ENCODE measurements around the gene PTPRN2. TPM values are rescaled to one million over a fixed set of nuclear protein-coding genes. Genes with fewer than 3 reads are reported as not detected.
"Not testable (repeated sequence)": the region's sequence is repeated elsewhere in the genome, so short reads cannot be mapped to it uniquely, and the experiment has no call there.

PTPRN2 gene
- total and polyA plus RNA-seq, 7 donors: 0.47 to 0.82 (median 0.51) TPM

- 85 to 88% (median 87%) methylated on average over 16 of the region's 16 CpGs for WGBS, 3 donors
- H3K4me1 ChIP-seq: no peaks in the 10 kb centered on the region
- DNase-seq (no peak), ATAC-seq (no peak)
- intact Hi-C loops (cut with DNase I): no loop called here
- H3K9me3 ChIP-seq: no peaks in the 10 kb centered on the region
- no peak for TF ChIP-seq CTCF (IDR thresholded peaks at IDR 0.05)
- H3K27ac ChIP-seq: no peak overlapping the region
- no peak overlapping the region for H3K4me3 ChIP-seq
- no peaks in the 10 kb centered on the region for H3K27me3 ChIP-seq (ENCODE audit: insufficient read depth in 3 of 3, low read length in 2 of 3)
- no peaks in the 10 kb centered on the region for H3K36me3 ChIP-seq (ENCODE audit: insufficient read depth in 1 of 2, low read depth in 1 of 2)
These were observed 291.4 kb downstream of the PTPRN2 start for GRCh38 chr7:158295966-158296797.

- 92 to 94% (median 93%) methylated on average over 27 to 29 of the region's 29 CpGs for WGBS, 3 donors
- DNase-seq, ATAC-seq: not testable (repeated sequence)
These were observed 293.0 kb downstream of the PTPRN2 start for GRCh38 chr7:158294468-158295215.

DNA sequence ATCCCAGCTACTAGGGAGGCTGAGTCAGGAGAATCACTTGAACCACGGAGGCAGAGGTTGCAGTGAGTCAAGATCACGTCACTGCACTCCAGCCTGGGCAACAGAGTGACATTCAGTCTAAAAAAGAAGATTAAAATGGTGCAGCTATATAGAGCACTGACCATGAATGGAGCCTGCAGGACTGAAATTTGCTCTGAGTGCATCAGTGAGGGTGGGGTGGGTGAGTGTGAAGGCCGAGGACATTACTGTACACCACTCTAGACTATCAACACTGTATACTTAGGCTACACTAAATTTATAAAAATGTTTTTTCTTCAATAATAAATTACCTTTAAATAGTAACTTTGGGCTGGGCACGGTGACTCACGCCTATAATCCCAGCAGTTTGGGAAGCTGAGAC, 294.7 kb downstream of the PTPRN2 start:
- TF ChIP-seq CTCF (IDR thresholded peaks at IDR 0.05): no peak
- Histone ChIP-seq H3K27me3 (ENCODE audit: insufficient read depth in 3 of 3, low read length in 2 of 3) (no peaks in the 10 kb centered on the region), H3K4me1 (no peaks in the 10 kb centered on the region), H3K4me3 (no peak overlapping the region), H3K27ac (no peak overlapping the region), H3K36me3 (ENCODE audit: insufficient read depth in 1 of 2, low read depth in 1 of 2) (no peaks in the 10 kb centered on the region), H3K9me3 (peaks cover 18% of the 10 kb centered on the region)
- 81 to 84% (median 82%) methylated on average over 5 of the region's 5 CpGs for WGBS, 3 donors
- intact Hi-C loops (cut with DNase I): no loop called here
- no peak for DNase-seq
- ATAC-seq: no peak

More at GRCh38 chr7:158294468-158295215, 293.0 kb downstream of the PTPRN2 start:
- H3K9me3 ChIP-seq; H3K4me1 ChIP-seq; H3K27ac ChIP-seq; H3K36me3 ChIP-seq (ENCODE audit: insufficient read depth in 1 of 2, low read depth in 1 of 2); H3K4me3 ChIP-seq; H3K27me3 ChIP-seq (ENCODE audit: insufficient read depth in 3 of 3, low read length in 2 of 3); intact Hi-C loops (cut with DNase I): not testable (repeated sequence)

- Histone ChIP-seq H3K4me1 (no peaks in the 10 kb centered on the region), H3K27me3 (ENCODE audit: insufficient read depth in 3 of 3, low read length in 2 of 3) (no peaks in the 10 kb centered on the region), H3K4me3 (no peak overlapping the region), H3K27ac (no peak overlapping the region), H3K9me3 (peaks cover 20% of the 10 kb centered on the region), H3K36me3 (ENCODE audit: insufficient read depth in 1 of 2, low read depth in 1 of 2) (no peaks in the 10 kb centered on the region)
- intact Hi-C loops (cut with DNase I): no loop called here
- 40 to 56% (median 48%) methylated on average over 4 of the region's 4 CpGs for WGBS, 3 donors
- ATAC-seq (no peak), DNase-seq (no peak)
- TF ChIP-seq CTCF (IDR thresholded peaks at IDR 0.05): no peak
These were observed 295.6 kb downstream of the PTPRN2 start for GRCh38 chr7:158291998-158292397.

Measured in psoas muscle (tissue), 8 donors.